Endothelial cell of umbilical vein (primary cell): ENCODE measurements around the gene ZER1. TPM values are rescaled to one million over a fixed set of nuclear protein-coding genes. Genes with fewer than 3 reads are reported as not detected.

Experiments
- Bru-seq: library from RNA; stranded (reverse); fragments of 400-500 nt; gene quantifications from one replicate; lab custom pipeline; 2021; lab: Mats Ljungman, UMichigan
- BruChase-seq, 2 experiments: library from RNA; stranded (reverse); fragments of 400-500 nt; gene quantifications; one replicate each; lab custom pipeline; 2021; lab: Mats Ljungman, UMichigan
- BruUV-seq: library from RNA; stranded (reverse); fragments of 400-500 nt; replicated peaks from 2 replicates; lab custom pipeline; 2021; lab: Mats Ljungman, UMichigan
- CTCF ChIA-PET: fragments of 300-600, 350-600 bp; sonication (Branson Sonifier 250); formaldehyde crosslinking; loops from one replicate; lab custom pipeline; 2021; ENCODE audit warnings: antibody characterized with exemption, inconsistent platforms; lab: Charles Lee
- POLR2A ChIA-PET: fragments of 300-600, 350-600 bp; sonication (Branson Sonifier 250); formaldehyde crosslinking; loops from one replicate; lab custom pipeline; 2021; ENCODE audit warnings: antibody characterized with exemption, inconsistent platforms; lab: Charles Lee
- DNase-seq: peaks from one replicate; pipeline ENCODE4 v3.0.0-alpha.2; 2011; ENCODE audit warnings: low read depth, low spot score
- FAIRE-seq: peaks from 2 replicates; lab custom pipeline; 2011; peaks lifted over from hg19 to GRCh38; lab: Jason Lieb, UNC
- H2AFZ ChIP-seq: 2 replicates; pipeline ENCODE4 v1.6.0; 2012; ENCODE audit warnings: low read depth, low read length, control low read depth, inconsistent platforms
- H3K27ac ChIP-seq: 2 replicates; pipeline ENCODE4 v1.5.1; 2011; ENCODE audit warnings: low read depth, mild to moderate bottlenecking, control low read depth, low read length, moderate library complexity; ENCODE audit not compliant: insufficient read depth
- H3K27me3 ChIP-seq, 2 experiments: 2 replicates each; pipeline versions ENCODE4 v1.6.0 to v1.6.1; 2011; ENCODE audit warnings: low read length in 2 of 2, mixed read lengths in 1 of 2; ENCODE audit not compliant: control insufficient read depth in 2 of 2, insufficient read depth in 2 of 2
- H3K36me3 ChIP-seq, 2 experiments: 2 replicates in 1 of 2; 3 replicates in 1 of 2; pipeline ENCODE4 v1.5.1; 2011; ENCODE audit warnings: low read length in 2 of 2, mild to moderate bottlenecking in 1 of 2, moderate library complexity in 1 of 2; ENCODE audit not compliant: control insufficient read depth in 2 of 2, insufficient read depth in 2 of 2; ENCODE audit errors: extremely low read depth in 1 of 2
- H3K4me1 ChIP-seq: 3 replicates; pipeline ENCODE4 v1.5.1; 2011; ENCODE audit warnings: mild to moderate bottlenecking, low read length; ENCODE audit not compliant: control insufficient read depth, insufficient read depth; ENCODE audit errors: extremely low read depth
- H3K4me2 ChIP-seq: 2 replicates; pipeline ENCODE4 v1.6.1; 2011; ENCODE audit warnings: low read length, control low read depth, mixed read lengths; ENCODE audit not compliant: insufficient read depth
- H3K4me3 ChIP-seq, 3 experiments: fragments of 200-600 bp in 1 of 3; sonication (generic), shearing (Covaris generic) in 1 of 3; replicated peaks in 1 of 3; 2 replicates each; pipeline ENCODE4 v1.5.1; 2011 to 2016; ENCODE audit warnings: control low read depth in 3 of 3, low read length in 3 of 3, mild to moderate bottlenecking in 2 of 3, inconsistent platforms in 1 of 3, low read depth in 1 of 3, moderate library complexity in 1 of 3; ENCODE audit not compliant: insufficient read depth in 1 of 3
- H3K79me2 ChIP-seq: 2 replicates; pipeline ENCODE4 v1.6.0; 2012; ENCODE audit warnings: low read length, inconsistent platforms; ENCODE audit not compliant: control insufficient read depth, insufficient read depth
- H3K9ac ChIP-seq: replicated peaks from 2 replicates; pipeline ENCODE3; 2011; ENCODE audit warnings: low read length, control low read depth; ENCODE audit not compliant: insufficient read depth; ENCODE audit errors: extremely low read depth
- H3K9me1 ChIP-seq: replicated peaks from 3 replicates; pipeline ENCODE4 v1.6.0; 2011; ENCODE audit warnings: mild to moderate bottlenecking, low read length; ENCODE audit not compliant: control insufficient read depth, insufficient read depth; ENCODE audit errors: extremely low read depth
- H3K9me3 ChIP-seq: replicated peaks from 2 replicates; pipeline ENCODE4 v1.5.1; 2012; ENCODE audit warnings: low read length, inconsistent platforms; ENCODE audit not compliant: control insufficient read depth, insufficient read depth
- H4K20me1 ChIP-seq: replicated peaks from 2 replicates; pipeline ENCODE3; 2011; ENCODE audit warnings: mild to moderate bottlenecking, low read length; ENCODE audit not compliant: control insufficient read depth, insufficient read depth; ENCODE audit errors: extremely low read depth
- EZH2 ChIP-seq: IDR thresholded peaks from 2 replicates; pipeline ENCODE4 v1.6.1; 2012; ENCODE audit warnings: borderline replicate concordance, low read depth, mild to moderate bottlenecking, moderate library complexity, low read length, inconsistent platforms; ENCODE audit not compliant: severe bottlenecking
- POLR2A ChIP-seq: IDR thresholded peaks from 2 replicates; pipeline ENCODE4 v1.6.1; 2012; ENCODE audit warnings: low read depth, mild to moderate bottlenecking, control low read depth, low read length
- POLR2AphosphoS5 ChIP-seq: IDR thresholded peaks from 2 replicates; pipeline ENCODE4 v1.6.1; 2012; ENCODE audit warnings: low read depth, mild to moderate bottlenecking, control low read depth, low read length, moderate library complexity; ENCODE audit not compliant: insufficient read depth
- dilution Hi-C: fragments of 300-500 bp; cut with MboI; formaldehyde crosslinking; loops from one replicate; pipeline ENCODE4 v1.15.0; 2019; ENCODE audit warnings: low sequenced_read_pairs; ENCODE audit not compliant: extremely low pct_ligation_motif_present
- intact Hi-C: fragments of 100-400 bp; cut with micrococcal nuclease; formaldehyde crosslinking; loops from one replicate; pipeline ENCODE4 v1.10.0; 2022
- long read RNA-seq: library from polyadenylated mRNA; stranded (forward); transcript quantifications from one replicate; pipeline ENCODE4 v2.0.0, GENCODE V29; 2021
- polyA minus RNA-seq, 3 experiments: library from RNA; depleted of rRNA, polyadenylated mRNA; stranded (reverse); fragments of >200 nt; gene quantifications; 1 replicate in 1 of 3; 2 replicates in 2 of 3; pipeline ENCODE4 v1.2.3, GENCODE V29; 2011
- polyA plus RNA-seq, 4 experiments: library from polyadenylated mRNA; depleted of rRNA in 3 of 4; stranded (reverse) in 3 of 4; unstranded in 1 of 4; fragments of >200 nt; gene quantifications; 2 replicates each; pipeline versions ENCODE4 v1.2.1 to v1.2.3, GENCODE V29; 2011 to 2012; ENCODE audit warnings: missing spikeins in 1 of 4
- total RNA-seq: library from RNA; stranded (reverse); gene quantifications from 2 replicates; pipeline ENCODE4 v1.2.3, GENCODE V29; 2021

The ZER1 gene
- total RNA-seq (23.0 and 24.9 TPM in 2 replicates), polyA plus RNA-seq (29.9 and 45.5 TPM in 2 replicates), polyA minus RNA-seq (35.0 and 45.4 TPM in 2 replicates), Bru-seq, nascent RNA (percentile 45 among the genes with signal in this experiment), BruChase-seq, experiment 1, labeled RNA remaining after a 6-hour chase (percentile 53 among the genes with signal in this experiment), BruChase-seq, experiment 2, labeled RNA remaining after a 2-hour chase (percentile 50 among the genes with signal in this experiment)
- polyA plus RNA-seq (2011; cell fraction: cytosol; rRNA removed): 27.0 and 31.9 TPM in 2 replicates
- 25.4 and 31.8 TPM in 2 replicates for polyA plus RNA-seq (2011; cell fraction: nucleus; rRNA removed)
- polyA plus RNA-seq (2012): 16.5 and 19.6 TPM in 2 replicates
- 25.9 TPM for polyA minus RNA-seq (2011; cell fraction: cytosol; rRNA and poly(A)+ RNA removed)
- polyA minus RNA-seq (2011; cell fraction: nucleus; rRNA and poly(A)+ RNA removed): 14.7 and 17.0 TPM in 2 replicates
- long read RNA-seq, full-length matches to known transcripts: 31 of 76 reads
- long read RNA-seq, partial matches to known transcripts: 10 of 76 reads
- long read RNA-seq, other reads (novel, unspliced or antisense): 35 of 76 reads

- Histone ChIP-seq H3K4me1 (peaks cover 7% of the 10 kb centered on the region), H3K9ac (peak within 1 kb of the TSS; percentile 83), H3K9me3 (no peaks in the 10 kb centered on the region), H3K27me3 (no peaks in the 10 kb centered on the region), H4K20me1 (no peaks in the 10 kb centered on the region), H3K79me2 (no peaks in the 10 kb centered on the region), H3K4me2 (peak within 1 kb of the TSS; percentile 56), H2AFZ (peak within 1 kb of the TSS; percentile 77), H3K9me1 (no peaks in the 10 kb centered on the region), H3K36me3 (no peaks in the 10 kb centered on the region), H3K27ac (peak within 1 kb of the TSS; percentile 39), H3K4me3 (peak within 1 kb of the TSS; percentile 49 to 86 (median 66))
- POLR2A ChIA-PET: interaction anchor here (0.6 kb wide), 1 partner anchor 43 kb away, joined by 5 read pairs; no protein-coding TSS in a partner anchor
- DNase-seq: peak; percentile 81
- dilution Hi-C loops (no loop called here), intact Hi-C loops (loop anchor here (1.0 kb wide), 3 partner anchors 15 to 137 kb away; partner anchors contain the start of genes TBC1D13 and ZDHHC12)
- TF ChIP-seq EZH2 (no peak), POLR2AphosphoS5 (peak; percentile 93), POLR2A (peak; percentile 66)
- TSS peak; percentile 88 for BruUV-seq
- peak; percentile 59 for FAIRE-seq
- CTCF ChIA-PET: interaction anchor here (1.1 to 1.4 kb wide), 4 partner anchors 10 to 55 kb away, joined by 3 to 7 read pairs (median 6); partner anchors contain the start of gene ENDOG
Measured at GRCh38 chr9:128771745-128772519, at the start of gene ZER1. Gene ZER1, minus strand, starts transcription at chr9:128771927. Its CDS starts 16,362 bp downstream, at chr9:128755565.
